ENCODE results near the gene RNGTT. TPM values are rescaled to one million over a fixed set of nuclear protein-coding genes. Genes with fewer than 3 reads are reported as not detected.

RNGTT gene
- total RNA-seq, 1 donor from 2014 or later, result 14.6 TPM

DNA sequence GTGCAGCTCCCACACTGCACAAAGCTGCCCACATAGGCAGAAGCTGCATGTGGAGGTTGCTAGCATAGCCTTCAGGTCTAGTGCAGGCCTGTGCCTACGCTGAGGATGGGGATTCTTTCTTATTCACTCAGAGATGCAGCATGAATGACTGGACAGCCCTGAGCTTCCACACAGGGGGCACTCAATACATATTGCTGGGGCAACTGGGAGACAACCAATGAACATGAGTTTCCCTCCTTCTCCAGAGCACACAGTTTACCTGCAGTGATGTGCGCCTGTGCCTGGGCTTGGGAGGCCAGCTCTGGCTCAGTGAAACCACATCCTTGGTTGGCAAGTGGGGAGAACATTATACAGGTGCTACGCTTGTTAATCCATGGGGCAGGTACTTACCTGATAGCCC is 389.9 kb downstream of the RNGTT start:
- no peak for DNase-seq (ENCODE audit: low spot score)
- H3K27ac Mint-ChIP-seq (ENCODE audit: unreplicated experiment), result no peak overlapping the region
- H3K27me3 Mint-ChIP-seq (ENCODE audit: unreplicated experiment), result peaks cover 9% of the 10 kb centered on the region
- H3K36me3 Mint-ChIP-seq (ENCODE audit: low read depth, unreplicated experiment), result peaks cover 16% of the 10 kb centered on the region
- TF ChIP-seq, protein P1, sequence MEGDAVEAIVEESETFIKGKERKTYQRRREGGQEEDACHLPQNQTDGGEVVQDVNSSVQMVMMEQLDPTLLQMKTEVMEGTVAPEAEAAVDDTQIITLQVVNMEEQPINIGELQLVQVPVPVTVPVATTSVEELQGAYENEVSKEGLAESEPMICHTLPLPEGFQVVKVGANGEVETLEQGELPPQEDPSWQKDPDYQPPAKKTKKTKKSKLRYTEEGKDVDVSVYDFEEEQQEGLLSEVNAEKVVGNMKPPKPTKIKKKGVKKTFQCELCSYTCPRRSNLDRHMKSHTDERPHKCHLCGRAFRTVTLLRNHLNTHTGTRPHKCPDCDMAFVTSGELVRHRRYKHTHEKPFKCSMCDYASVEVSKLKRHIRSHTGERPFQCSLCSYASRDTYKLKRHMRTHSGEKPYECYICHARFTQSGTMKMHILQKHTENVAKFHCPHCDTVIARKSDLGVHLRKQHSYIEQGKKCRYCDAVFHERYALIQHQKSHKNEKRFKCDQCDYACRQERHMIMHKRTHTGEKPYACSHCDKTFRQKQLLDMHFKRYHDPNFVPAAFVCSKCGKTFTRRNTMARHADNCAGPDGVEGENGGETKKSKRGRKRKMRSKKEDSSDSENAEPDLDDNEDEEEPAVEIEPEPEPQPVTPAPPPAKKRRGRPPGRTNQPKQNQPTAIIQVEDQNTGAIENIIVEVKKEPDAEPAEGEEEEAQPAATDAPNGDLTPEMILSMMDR (IDR thresholded peaks at IDR 0.05; ENCODE audit: unreplicated experiment), result no peak
- H3K9me3 Mint-ChIP-seq (ENCODE audit: unreplicated experiment), result peaks cover 19% of the 10 kb centered on the region
- no peaks in the 10 kb centered on the region for H3K4me1 Mint-ChIP-seq (ENCODE audit: unreplicated experiment)
- H3K4me3 Mint-ChIP-seq (ENCODE audit: unreplicated experiment), result no peak overlapping the region

- no peak overlapping the region for H3K4me3 Mint-ChIP-seq (ENCODE audit: unreplicated experiment)
- H3K9me3 Mint-ChIP-seq (ENCODE audit: unreplicated experiment), result peaks cover 19% of the 10 kb centered on the region
- TF ChIP-seq, protein P1 (IDR thresholded peaks at IDR 0.05; ENCODE audit: unreplicated experiment), result no peak
- DNase-seq (ENCODE audit: low spot score), result no peak
- H3K36me3 Mint-ChIP-seq (ENCODE audit: low read depth, unreplicated experiment), result peaks cover 16% of the 10 kb centered on the region
- peaks cover 9% of the 10 kb centered on the region for H3K27me3 Mint-ChIP-seq (ENCODE audit: unreplicated experiment)
- no peaks in the 10 kb centered on the region for H3K4me1 Mint-ChIP-seq (ENCODE audit: unreplicated experiment)
- no peak overlapping the region for H3K27ac Mint-ChIP-seq (ENCODE audit: unreplicated experiment)
Measured at GRCh38 chr6:88572449-88573139, 390.8 kb downstream of the RNGTT start.

DNA sequence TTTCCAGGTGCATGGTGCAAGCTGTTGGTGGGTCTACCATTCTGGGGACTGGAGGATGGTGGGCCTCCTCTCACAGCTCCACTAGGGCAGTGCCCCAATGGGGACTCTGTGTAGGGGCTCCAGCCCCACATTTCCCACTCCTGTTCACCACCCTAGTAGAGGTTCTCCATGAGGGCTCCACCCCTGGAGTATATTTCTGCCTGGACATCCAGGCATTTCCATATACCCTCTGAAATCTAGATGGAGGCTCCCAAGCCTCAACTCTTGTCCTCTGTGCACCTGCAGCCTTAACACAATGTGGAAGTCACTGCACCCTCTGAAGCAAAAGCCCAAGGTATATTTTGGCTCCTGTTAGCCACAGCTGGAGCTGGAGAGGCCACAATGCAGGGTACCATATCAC is 393.5 kb downstream of the RNGTT start:
- Mint-ChIP-seq H3K4me1 (ENCODE audit: unreplicated experiment) (peaks cover 13% of the 10 kb centered on the region), H3K27ac (ENCODE audit: unreplicated experiment) (no peak overlapping the region), H3K4me3 (ENCODE audit: unreplicated experiment) (no peak overlapping the region), H3K27me3 (ENCODE audit: unreplicated experiment) (peaks cover 9% of the 10 kb centered on the region), H3K36me3 (ENCODE audit: low read depth, unreplicated experiment) (peaks cover 22% of the 10 kb centered on the region), H3K9me3 (ENCODE audit: unreplicated experiment) (peaks cover 24% of the 10 kb centered on the region)
- TF ChIP-seq, protein P1 (IDR thresholded peaks at IDR 0.05; ENCODE audit: unreplicated experiment), result no peak
- no peak for DNase-seq (ENCODE audit: low spot score)

DNA sequence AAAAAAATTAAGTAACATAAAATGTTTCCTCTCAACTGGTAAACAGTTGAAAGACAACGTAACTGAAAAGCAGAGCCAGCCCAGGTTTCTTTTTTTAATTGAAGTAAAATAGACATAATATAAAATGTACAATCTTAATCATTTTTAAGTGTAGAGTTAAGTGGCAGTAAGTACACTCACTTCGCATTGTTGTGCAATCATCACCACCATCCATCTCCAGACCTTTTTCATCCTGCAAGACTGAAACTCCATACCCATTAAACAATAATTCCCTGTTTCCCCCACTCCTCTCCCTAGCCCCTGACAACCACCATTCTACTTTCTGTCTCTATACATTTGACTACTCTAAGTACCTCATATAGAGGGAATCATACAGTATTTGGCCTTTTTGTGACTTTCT is 395.7 kb downstream of the RNGTT start:
- H3K27me3 Mint-ChIP-seq (ENCODE audit: unreplicated experiment), result peaks cover 8% of the 10 kb centered on the region
- peaks cover 19% of the 10 kb centered on the region for H3K4me1 Mint-ChIP-seq (ENCODE audit: unreplicated experiment)
- no peak overlapping the region for H3K27ac Mint-ChIP-seq (ENCODE audit: unreplicated experiment)
- H3K9me3 Mint-ChIP-seq (ENCODE audit: unreplicated experiment), result peaks cover 24% of the 10 kb centered on the region
- DNase-seq (ENCODE audit: low spot score), result no peak
- peaks cover 22% of the 10 kb centered on the region for H3K36me3 Mint-ChIP-seq (ENCODE audit: low read depth, unreplicated experiment)
- no peak overlapping the region for H3K4me3 Mint-ChIP-seq (ENCODE audit: unreplicated experiment)
- TF ChIP-seq, protein P1 (IDR thresholded peaks at IDR 0.05; ENCODE audit: unreplicated experiment), result no peak

DNA sequence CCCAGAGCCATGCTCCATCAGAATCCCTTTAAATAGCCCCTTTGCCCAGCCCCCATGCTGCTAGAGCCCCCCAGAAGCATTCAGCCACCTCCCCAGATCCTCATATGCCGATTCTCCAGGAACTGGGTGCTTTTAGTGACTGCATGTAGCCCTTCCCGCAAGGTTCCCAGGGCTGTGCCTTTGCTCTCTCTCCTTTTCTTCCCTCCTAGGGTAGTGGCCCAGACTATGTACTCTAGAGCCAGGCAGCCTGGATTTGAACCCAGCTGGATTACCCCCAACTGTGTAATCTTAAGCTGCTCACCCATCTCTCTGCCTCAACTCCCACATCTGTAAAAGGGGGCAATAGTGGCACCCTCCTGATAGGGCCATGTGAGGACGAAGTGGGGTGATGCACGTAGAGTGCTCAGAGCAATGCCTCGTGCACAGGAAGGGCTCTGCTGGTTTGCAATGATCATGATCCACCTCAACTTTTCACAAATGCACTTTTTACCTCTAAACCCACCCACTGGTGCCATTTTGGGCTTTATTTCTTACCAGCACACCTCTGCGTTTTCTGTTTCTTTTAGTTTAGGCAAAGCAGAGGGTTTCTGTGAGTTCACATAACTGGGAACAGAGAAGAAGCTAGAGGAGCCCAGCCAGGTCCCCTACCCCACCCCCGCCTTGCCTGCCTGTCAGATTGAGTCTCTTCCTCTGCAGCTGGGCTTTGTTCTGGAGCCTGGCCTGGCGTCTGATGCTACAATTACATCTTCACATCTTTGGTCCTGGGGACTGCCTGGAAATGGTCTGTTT is 396.5 kb downstream of the RNGTT start:
- Mint-ChIP-seq H3K27ac (ENCODE audit: unreplicated experiment) (no peak overlapping the region), H3K9me3 (ENCODE audit: unreplicated experiment) (peaks cover 24% of the 10 kb centered on the region)
- TF ChIP-seq, protein P1 (IDR thresholded peaks at IDR 0.05; ENCODE audit: unreplicated experiment), result no peak

More for the DNA sequence above, 396.5 kb downstream of the RNGTT start:
- Mint-ChIP-seq H3K4me3 (ENCODE audit: unreplicated experiment) (no peak overlapping the region), H3K27me3 (ENCODE audit: unreplicated experiment) (peaks cover 8% of the 10 kb centered on the region), H3K36me3 (ENCODE audit: low read depth, unreplicated experiment) (peaks cover 22% of the 10 kb centered on the region), H3K4me1 (ENCODE audit: unreplicated experiment) (peaks cover 25% of the 10 kb centered on the region)
- DNase-seq (ENCODE audit: low spot score), result no peak

Data from endothelial cell (in vitro differentiated cells).